Left hindlimb (tissue), 1 donor: Measurements from ENCODE around the gene RPIA.
"Not testable (repeated sequence)": the region's sequence is repeated elsewhere in the genome, so short reads cannot be mapped to it uniquely, and the experiment has no call there.

Experiments used
- DNase-seq: peaks from one replicate; pipeline ENCODE4 v3.0.0-alpha.2; 2018

The RPIA gene

DNA sequence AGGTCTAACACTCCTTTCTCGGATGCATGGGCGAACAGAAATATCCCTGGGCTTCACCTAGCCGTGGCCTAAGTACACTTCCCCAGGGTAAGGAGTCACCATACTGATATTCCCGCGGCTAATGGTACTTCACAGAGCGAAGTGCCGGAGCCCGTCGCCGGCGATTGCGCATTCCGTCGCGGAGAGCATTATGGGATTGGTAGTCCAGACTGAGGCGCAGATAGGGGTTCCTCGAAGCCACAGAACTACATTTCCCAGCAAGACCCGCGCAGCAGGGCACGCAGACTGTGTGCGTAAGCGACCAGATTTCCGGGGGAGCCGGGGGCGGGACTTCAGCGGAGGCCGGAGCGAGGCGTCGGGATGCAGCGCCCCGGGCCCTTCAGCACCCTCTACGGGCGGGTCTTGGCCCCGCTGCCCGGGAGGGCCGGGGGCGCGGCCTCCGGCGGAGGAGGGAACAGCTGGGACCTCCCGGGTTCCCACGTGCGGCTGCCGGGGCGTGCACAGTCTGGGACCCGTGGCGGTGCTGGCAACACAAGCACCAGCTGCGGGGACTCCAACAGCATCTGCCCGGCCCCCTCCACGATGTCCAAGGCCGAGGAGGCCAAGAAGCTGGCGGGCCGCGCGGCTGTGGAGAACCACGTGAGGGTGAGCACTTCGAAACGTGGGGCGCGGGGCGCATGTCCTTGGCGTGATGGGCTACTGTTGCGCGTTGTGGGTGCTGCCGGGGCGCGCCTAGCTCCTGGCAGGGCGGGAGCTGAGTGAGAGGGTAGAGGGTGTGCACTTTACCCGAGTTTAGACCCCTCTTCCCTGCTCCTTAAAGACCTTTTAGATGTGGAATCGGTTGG lies at the start of gene RPIA:
Gene RPIA (plus strand): TSS at position 335 of the 845 bp plus-strand sequence. CDS start 26 bp downstream, at position 361.
- DNase-seq: peak; percentile 99

DNA sequence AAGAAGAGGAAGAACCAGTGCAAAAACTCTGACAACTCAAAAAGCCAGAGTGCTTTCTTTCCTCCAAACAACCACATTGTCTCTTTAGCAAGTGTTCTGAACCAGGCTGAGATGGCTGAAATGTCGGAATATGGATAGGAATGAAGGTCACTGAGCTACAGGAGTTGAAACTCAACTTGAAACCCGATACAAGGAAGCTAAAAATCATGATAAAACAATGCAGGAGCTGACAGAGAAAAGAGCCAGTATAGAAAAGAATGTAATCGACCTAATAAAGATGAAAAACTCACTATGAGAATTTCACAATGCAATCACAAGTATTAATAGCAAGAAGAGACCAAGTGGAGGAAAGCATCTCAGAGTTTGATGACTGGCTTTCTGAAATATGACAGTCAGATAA lies 49.2 kb upstream of the RPIA start:
- no peak for DNase-seq

DNA sequence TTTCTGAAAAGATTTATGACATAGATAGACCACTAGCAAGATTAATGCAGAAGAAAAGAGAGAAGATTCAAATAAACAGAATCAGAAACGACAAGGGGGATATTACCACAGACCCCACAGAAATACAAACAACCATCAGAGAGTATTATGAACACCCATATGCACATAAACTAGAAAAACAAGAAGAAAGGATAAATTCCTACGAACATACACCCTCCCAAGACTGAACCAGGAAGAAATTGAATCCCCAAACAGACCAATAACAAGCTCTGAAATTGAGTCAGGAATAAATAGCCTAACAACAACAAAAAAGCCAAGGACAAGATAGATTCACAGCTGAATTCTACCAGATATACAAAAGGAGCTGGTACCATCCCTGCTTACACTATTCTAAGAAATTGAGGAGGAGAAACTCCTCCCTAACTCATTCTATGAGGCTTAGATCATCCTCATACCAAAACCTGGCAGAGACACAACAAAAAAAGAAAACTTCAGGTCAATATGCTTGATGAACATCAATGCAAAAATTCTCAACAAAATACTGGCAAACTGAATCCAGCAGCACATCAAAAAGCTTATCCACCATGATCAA lies 46.1 kb upstream of the RPIA start:
- DNase-seq: not testable (repeated sequence)

DNA sequence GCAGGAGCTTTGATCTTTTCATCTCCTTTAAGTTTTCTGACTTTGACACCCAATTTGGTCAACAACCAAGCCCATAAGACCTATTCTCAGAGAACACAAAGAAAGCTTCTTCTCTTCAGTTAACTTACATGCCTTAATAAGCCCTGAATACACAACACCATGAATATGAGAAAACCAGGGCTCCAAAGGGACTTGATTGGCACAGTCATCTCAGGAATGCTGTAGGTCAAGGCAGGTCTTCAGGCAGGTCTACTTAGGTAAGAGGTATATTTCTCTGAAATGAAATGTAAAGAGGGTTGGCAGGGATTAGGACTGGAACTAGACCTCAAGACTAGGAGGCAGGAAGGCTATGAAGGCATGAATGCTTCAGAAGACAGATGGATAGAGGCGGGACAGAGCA lies 39.8 kb upstream of the RPIA start:
- no peak for DNase-seq

DNA sequence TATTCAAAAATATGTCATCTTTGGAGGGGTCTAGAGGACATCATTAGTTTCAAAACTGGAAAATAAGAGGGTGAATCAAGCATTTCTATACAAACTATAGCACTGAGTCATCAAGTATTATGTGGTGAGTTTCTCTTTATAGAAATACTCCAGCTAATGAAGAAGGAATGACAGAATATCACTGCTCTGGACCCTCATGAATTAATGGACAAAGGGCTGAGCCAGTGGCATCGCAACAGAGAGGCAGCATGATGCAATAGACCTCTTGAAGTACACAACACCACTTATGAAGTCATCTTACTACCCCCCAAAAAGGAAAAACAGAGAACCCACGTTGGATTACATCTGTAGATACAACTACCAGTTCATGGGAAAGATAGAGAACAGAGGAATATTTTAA lies 36.8 kb upstream of the RPIA start:
- DNase-seq: no peak

DNA sequence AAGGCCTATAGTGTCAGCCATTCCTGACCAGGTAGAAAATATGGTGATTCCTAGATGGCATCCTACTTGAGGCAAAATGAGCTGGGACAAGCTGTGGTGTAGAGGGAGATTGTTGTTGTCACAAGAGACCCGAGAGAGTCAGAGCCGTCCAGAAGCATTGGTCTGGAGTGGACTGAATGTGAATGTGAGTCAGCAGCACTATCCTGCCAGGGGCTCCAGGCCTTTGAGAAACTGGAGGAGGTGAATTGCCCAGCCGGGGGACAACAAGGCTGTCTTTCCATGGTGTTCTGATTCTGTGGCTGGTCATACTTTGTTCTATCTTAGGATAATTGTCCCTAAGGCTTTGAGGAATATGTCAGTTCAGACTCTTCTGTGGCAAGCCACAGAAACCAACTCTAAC lies 34.8 kb upstream of the RPIA start:
- DNase-seq: peak; percentile 45

DNA sequence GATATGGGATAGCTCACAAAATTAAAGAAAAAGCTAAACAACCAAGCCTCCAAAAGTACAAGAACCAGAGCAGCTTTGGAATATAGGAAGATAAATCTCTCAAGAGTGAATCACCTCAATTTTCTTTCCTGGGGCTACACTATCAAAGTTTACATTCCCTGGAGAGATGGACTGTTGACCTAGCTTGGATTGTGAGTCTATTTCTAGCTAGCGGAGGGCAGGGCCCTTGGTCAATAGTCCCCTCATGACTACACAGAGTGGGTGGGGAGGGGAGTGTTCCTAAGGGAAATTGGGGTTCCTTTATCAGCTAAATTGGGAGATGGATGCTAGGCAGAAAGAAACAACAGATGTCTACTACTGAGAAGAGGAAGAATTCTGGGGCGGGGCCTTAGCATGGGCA lies 34.3 kb upstream of the RPIA start:
- no peak for DNase-seq

DNA sequence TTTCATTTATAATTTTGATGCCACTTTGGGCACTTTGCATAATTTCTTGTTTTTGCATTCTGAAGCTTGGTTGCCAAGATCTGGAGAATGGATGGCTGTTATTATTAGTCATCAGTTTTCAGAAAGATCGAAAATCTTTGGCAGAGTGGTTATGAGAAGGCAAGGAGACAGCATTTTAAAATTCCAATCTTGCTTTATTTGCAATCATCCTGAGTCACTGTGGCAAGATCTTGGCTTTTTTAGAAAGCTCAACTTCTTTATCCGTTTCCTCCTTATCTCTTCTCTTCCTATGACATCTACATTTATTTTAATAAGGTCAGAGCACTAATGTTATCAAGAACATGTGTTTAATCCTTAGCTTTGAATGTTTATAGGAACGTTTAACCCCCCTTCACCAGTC lies 33.1 kb upstream of the RPIA start:
- DNase-seq: no peak

DNA sequence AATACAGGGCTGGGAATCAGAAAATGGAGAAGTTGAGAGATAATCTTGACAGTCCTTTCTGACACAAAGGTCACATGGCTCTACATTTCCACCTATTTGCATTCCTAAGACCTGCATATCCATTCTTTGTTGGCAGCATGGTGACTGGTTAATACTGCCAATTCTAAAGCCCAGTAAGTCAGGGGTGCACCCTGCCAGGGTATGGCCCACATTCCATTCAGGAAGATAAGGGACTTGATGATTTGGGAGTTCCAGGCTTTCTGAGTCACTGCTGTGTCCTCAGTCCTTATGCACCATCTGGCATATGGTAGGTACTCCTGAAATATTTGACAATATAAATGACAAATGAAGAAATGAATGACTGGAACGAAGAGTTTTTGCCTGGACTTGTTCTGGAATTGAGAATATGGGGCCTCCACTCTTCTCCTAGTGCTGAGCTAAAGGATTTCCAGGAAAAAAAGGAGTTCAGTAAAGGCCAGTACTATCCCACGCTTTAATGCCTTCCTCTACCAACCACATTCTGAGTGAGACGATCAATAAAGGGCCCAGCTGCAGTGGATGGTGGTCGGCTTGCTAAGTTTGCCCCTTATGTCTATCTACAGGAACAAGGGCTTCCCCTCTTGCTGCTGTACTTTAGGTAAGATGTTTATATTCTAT lies 32.5 kb upstream of the RPIA start:
- DNase-seq: no peak

DNA sequence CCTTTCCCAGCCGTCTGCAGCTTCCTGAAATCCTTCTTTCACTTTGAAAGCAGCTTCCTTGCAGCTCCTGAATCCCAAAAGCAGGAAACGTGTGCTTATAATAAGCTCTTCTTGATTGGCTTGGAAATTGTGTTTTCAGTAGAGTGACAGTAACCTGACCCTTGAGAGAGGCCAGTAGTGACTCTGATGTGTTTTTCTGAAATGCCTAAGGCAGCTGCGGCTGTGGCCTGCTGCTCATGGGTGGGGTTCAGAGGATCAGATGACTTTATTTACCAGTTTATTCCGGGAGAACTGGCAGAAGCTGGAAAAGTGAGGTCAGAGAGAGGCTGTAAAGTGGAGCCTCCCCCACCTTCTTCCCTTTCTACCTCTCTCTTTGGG lies 31.9 kb upstream of the RPIA start:
- DNase-seq: peak; percentile 60

DNA sequence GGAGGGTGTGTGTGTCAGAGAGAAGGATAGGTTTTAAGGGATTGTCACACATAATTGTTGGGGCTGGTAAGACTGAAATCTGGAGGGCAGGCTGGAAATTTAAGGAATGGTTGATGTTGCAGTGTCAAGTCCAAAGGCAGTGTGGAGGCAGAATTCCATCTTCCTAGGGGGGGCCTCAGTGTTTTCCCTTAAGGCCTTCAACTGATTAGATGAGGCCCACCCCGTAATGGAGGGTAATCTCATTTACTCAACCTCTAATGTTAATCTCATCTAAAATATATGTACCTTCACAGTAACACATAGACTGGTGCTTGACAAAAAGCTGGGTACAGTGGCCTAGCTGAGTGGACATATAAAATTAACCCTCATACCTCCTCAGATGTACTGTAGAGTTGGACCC lies 30.9 kb upstream of the RPIA start:
- DNase-seq: no peak

DNA sequence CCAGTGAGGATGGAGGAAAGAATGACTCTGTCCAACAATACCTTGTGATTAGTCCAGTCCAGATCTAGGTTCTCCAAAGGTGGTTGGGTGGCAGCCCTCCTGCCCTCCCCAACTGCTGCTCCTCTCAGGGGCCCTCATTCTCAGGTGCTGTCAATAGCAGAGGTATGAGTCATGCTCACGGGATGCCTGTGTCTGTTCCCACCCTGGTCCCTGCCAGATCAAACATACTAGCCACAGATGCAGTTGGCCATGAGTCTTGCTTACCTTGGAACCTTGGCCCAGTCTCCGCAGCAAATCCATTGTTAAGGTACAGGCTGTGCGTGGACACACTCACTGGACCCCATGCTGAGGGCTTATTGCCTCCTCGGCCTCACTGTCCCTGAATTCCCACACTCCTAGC lies 24.9 kb upstream of the RPIA start:
- DNase-seq: no peak

DNA sequence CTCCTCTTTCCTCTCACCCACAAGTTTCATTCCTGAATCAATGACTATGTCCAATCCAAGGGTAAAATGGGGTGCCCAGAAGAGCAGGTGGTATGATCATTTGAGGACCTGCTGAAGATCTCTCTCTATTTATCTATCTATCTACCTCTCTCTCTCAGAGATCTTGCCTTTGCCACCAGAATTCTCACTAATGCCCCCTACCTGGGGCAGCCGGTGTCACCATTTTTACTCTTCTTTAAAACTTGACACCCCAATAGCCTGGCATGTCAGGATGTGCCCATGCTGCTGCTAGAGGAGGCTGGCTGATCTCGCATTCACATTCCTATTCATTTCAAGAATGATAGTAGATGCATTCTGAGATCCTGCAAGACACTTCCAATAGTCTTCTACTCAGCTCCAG lies 24.3 kb upstream of the RPIA start:
- DNase-seq: no peak

DNA sequence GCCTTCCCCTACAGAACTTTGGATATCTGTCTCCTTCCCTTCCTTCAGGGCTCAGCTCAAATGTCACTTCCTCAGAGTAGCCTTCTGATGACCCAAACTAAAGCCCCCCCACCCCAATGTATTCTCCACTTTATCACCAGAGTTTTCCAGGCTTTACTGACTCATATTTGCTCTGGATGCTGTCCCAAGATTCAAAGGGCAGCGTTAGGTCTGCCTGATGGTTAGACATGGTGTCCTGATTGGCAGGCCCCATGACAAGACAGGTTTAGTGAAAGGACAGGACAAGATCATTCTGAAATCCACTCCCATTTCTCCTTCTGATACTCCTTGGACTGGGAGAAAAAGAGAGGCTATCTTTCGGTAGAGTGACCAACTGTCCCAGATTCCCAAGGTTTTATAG lies 22.6 kb upstream of the RPIA start:
- no peak for DNase-seq

DNA sequence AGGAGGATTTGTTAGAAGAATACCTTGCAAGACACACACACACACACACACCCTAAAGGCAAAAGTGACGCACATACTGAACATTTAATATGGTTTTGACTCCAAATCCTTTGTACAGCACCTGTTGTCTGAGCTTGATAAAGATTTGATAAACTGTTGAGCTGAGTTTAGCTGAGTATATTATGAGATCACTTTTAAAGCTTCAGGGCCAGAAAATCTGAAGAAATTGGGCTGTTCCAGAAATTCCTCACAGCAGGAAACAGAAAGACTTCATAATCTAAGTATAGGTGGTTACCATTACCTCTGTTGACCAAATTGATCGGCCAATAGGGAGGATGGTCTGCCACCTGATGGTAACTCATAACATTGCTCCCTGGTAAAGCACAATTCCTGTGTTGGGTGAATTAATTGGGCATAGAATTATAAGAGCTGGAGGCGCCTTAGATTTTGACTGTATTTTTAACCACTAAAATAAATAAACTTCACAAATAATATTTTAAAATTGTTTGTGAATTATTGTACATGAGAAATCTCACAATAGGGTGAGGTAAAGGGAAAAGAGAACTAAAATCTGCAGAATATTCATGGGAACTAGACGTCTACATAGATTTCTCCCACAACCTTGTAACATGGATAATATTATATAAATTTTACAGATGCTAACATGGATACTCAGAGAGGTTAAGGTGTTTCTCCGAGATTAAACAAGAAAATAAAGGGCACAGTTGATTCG lies 21.8 kb upstream of the RPIA start:
- DNase-seq: no peak

DNA sequence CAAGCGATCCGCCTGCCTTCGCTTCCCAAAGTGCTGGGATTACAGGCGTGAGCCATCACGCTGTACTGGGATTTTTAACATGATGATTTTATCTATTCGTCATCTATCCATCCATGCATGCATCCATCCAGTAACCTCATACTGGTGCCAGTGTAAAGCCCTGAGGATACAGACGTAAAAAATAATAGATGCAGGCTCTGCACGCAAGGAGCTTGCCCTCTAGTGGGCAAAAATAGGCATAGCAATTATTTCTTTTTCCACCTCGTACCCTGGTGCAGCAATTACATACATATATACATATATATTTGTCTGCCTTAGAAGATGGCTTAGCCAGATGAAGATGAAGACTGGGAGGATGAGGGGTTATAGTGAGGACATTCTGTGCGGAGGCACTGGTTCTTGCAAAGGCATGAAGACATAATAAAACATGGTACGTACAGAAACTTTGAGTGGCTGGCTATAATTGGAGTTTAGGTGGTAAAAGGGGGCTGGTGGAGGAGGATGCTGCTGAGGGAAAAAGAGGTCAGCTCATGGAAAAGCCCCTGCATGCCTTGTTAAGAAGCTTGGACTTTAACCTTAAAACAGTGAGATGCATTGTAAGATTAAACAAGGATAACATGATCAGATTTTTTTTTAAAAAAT lies 19.6 kb upstream of the RPIA start:
- no peak for DNase-seq

DNA sequence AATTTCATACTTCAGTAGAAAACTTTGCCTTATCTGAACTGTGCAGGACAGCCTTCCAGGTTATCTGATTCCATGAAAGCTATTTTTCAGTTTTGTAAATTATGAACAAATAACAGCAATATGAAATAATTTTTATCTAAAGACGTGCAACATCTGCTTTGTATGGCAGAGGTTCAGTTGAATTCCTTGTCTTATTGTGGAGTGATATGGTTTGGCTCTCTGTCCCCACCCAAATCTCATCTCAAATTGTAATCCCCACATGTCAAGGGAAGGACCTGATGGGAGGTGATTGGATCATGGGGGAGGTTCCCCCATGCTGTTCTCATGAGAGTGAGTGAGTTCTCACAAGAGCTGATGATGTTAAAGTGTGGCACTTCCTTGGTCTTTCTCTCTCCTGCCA lies 18.1 kb upstream of the RPIA start:
- no peak for DNase-seq

DNA sequence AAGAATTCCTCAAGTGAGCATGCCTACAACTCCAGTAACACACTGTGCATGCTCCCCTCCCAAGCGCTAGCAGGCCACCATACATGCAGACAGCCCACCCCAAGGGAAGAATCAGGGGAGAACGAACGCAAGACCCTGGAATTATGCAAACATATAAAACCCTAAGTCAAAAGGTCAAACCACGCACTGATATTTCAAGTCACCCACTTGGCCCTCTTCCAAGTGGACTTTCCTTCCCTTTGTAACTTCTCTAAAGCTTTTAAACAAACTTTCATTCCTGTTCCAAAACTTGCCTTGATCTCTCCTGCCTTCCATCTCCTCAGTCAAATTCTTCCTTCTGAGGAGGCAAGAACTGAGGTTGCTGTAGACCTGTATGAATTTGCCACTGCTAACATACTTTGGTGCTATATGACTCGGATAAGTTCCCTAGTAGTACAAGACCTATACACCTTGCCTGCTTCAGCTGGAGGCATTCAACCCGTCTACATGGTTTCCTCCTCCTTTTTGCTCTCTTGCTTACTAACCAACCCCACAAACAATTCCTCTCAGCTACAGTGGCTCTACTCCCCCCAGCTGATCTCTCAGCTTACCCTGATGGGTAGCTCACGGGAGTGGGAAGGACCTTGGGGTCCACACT lies 11.1 kb upstream of the RPIA start:
- no peak for DNase-seq

DNA sequence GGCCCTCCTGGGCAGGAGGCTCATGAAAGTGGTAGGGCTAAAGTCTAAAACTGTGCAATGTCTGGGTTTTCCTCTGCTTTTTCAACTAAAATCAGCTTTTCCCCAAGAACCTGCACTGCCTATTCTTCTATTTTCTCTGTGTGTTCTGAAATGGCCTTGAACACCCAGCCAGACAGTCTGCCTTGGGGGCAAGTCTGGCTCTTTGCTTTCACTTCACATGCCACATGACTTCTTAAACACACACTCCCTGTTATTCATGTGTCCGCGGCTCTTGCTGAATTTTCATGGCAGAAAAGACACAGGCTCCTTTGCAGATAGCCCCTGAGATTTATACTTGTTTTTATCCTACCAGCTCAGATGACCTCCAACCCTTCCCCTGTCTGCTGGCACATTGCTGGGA lies 10.6 kb upstream of the RPIA start:
- no peak for DNase-seq

DNA sequence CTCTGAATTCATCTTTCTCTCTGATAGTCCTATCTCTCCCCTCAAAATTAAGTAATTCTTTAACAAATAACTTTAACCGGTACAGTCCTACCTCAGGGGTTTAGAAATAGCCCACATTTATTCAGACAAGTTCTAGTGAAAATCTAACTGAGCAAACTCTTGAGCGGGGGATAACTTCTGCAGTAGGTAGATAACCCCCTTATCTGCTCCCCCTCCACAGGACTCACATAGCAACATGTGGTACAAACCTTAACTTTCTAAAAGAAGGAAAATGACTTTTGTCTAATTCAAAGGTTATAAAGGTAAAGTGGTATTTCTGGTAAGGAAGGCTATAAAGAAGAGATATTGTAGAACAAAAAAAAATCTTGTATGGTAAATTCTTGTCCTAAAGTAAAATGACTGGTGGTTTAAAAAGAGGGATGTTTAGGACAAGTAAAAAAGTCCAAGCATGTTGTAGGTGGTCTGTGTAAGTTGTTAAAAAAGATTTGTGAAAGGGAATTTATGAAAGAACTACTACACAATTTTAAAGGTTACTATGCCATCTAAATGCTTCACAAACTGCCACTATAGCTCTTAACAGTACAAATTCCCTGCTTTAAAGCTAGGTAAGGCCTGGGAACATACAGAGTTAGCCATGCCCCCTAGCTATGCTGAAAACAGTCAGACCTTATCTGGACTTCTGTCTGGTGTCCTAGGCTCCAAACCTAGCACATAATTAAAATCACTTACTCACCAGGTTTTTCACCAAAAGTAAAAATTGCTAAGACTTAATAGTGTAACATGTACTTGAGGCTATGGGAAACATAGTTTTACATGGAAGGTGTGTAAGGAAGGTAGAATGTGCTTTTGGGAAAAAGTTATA lies 8.1 kb upstream of the RPIA start:
- DNase-seq: no peak

DNA sequence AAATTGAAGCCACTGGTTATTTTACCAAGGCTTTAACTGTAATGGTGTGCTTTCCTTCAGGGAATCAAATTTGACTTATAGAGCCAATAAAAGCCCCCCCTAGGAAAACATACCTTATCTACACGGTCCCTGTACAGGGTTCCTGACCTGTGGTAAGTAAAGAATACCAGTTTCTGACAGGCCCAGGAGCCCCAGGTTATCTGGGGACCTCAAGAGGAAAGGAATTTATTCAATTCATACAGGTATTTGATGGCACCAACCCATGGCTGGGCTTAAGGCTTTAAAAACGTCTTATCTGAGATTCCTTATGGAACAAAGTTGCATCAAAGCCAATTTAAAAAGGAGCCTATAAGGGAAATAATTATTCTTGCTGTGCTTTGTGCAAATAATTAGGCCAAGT lies 7.0 kb upstream of the RPIA start:
- DNase-seq: no peak

DNA sequence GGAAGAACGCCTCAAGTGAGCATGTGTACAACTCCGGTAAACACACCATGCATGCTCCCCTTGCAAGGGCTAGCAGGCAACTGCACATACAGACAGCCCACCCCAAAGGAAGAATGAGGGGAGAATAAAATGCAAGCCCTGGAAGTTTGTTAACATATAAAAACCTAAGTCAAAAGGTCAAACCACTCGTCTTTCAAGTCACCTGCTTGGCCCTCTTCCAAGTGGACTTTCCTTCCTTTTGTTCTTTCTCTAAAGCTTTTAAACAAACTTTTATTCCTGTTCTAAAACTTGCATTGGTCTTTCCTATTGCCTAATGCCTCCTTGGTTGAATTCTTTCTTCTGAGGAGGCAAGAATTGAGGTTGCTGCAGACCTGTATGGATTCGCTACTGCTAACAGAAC lies 5.2 kb upstream of the RPIA start:
- DNase-seq: no peak
